ENCODE results near the gene ZNF346.

GRCh38 chr5:177027665-177028064, 5.2 kb downstream of the ZNF346 start:
- no peak for TF ChIP-seq CTCF (IDR thresholded peaks at IDR 0.05; ENCODE audit: poor library complexity)
- TF ChIP-seq EZH2phosphoT487 (IDR thresholded peaks at IDR 0.05; ENCODE audit: low read depth, severe bottlenecking, unreplicated experiment), result no peak
